GM21717 (cell line): ENCODE measurements around the gene SEL1L.
A peak's percentile ranks its signal among the peaks of the same experiment; 100 is the strongest.
"Not testable (repeated sequence)": the region's sequence is repeated elsewhere in the genome, so short reads cannot be mapped to it uniquely, and the experiment has no call there.

Experiments
- ATAC-seq: cut with Tn5 transposase; IDR thresholded peaks from one replicate; pipeline ENCODE4 v1.9.1; 2021; ENCODE audit warnings: mild to moderate bottlenecking, moderate library complexity; ENCODE audit not compliant: unreplicated experiment

SEL1L gene

GRCh38 chr14:81474685-81475324, 58.8 kb downstream of the SEL1L start:
- ATAC-seq, result no peak

GRCh38 chr14:81474148-81474492, 59.5 kb downstream of the SEL1L start:
- peak; percentile 52 for ATAC-seq

GRCh38 chr14:81473456-81474147, 60.1 kb downstream of the SEL1L start:
- peak; percentile 17 for ATAC-seq

GRCh38 chr14:81472096-81472800, 61.4 kb downstream of the SEL1L start:
- ATAC-seq, result no peak

GRCh38 chr14:81471062-81471461, 62.6 kb downstream of the SEL1L start:
- peak; percentile 39 for ATAC-seq

- ATAC-seq, result peak; percentile 34
Measured at GRCh38 chr14:81470557-81470826, 63.2 kb downstream of the SEL1L start.

GRCh38 chr14:81466854-81467253, 66.8 kb downstream of the SEL1L start:
- no peak for ATAC-seq

- no peak for ATAC-seq
Measured at GRCh38 chr14:81465507-81466228, 68.0 kb downstream of the SEL1L start.

- ATAC-seq, result peak; percentile 21
Measured at GRCh38 chr14:81465003-81465392, 68.7 kb downstream of the SEL1L start.

- ATAC-seq, result peak; percentile 74
Measured at GRCh38 chr14:81464253-81465002, 69.2 kb downstream of the SEL1L start.

- not testable (repeated sequence) for ATAC-seq
Measured at GRCh38 chr14:81462356-81462755, 71.3 kb downstream of the SEL1L start.

- no peak for ATAC-seq
Measured at GRCh38 chr14:81459912-81460311, 73.7 kb downstream of the SEL1L start.

- ATAC-seq, result no peak
Measured at GRCh38 chr14:81458352-81458751, 75.3 kb downstream of the SEL1L start.

GRCh38 chr14:81455390-81455789, 78.3 kb downstream of the SEL1L start:
- peak; percentile 38 for ATAC-seq

GRCh38 chr14:81454572-81455218, 79.0 kb downstream of the SEL1L start:
- ATAC-seq, result peak; percentile 57

- no peak for ATAC-seq
Measured at GRCh38 chr14:81453166-81453766, 80.4 kb downstream of the SEL1L start.

GRCh38 chr14:81452341-81453133, 81.1 kb downstream of the SEL1L start:
- ATAC-seq, result no peak

- no peak for ATAC-seq
Measured at GRCh38 chr14:81450976-81451375, 82.7 kb downstream of the SEL1L start.

GRCh38 chr14:81450100-81450531, 83.5 kb downstream of the SEL1L start:
- no peak for ATAC-seq
